ENCODE results near the gene VAV3.
"Not testable (repeated sequence)": the region's sequence is repeated elsewhere in the genome, so short reads cannot be mapped to it uniquely, and the experiment has no call there.

Gene VAV3

DNA sequence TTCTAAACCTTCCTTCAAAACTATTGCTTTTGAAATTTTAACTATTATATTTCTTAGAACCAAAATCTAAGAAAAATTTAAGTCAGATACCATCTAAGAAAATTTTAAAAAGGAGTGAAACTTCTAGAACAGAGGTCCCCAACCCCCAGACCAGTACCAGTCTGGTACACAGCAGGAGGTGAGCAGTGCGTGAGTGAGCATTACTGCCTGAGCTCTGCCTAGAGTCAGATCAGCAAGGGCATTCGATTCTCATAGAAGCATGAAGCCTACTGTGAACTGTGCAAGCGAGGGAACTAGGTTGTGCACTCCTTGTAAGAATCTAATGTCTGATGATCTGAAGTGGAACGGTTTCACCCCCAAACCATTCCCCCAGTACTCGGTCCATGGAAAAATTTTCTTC lies 106.7 kb downstream of the VAV3 start:
- in situ Hi-C loops (cut with HindIII; ENCODE audit: low pct_ligation_motif_present, low sequenced_read_pairs): no loop called here
- no peak for DNase-seq
- H3K4me3 ChIP-seq (ENCODE audit: low read depth, low read length): no peak overlapping the region
- H3K27ac ChIP-seq: no peak overlapping the region
- TF ChIP-seq CTCF (IDR thresholded peaks at IDR 0.05; ENCODE audit: low read depth, low read length, missing control alignments): no peak
- no peaks in the 10 kb centered on the region for H3K27me3 ChIP-seq (replicated peaks)
- no peaks in the 10 kb centered on the region for H3K36me3 ChIP-seq (replicated peaks)

- Histone ChIP-seq H3K27ac (no peak overlapping the region), H3K27me3 (replicated peaks) (no peaks in the 10 kb centered on the region), H3K36me3 (replicated peaks) (no peaks in the 10 kb centered on the region), H3K4me3 (ENCODE audit: low read depth, low read length) (no peak overlapping the region)
- DNase-seq: no peak
- in situ Hi-C loops (cut with HindIII; ENCODE audit: low pct_ligation_motif_present, low sequenced_read_pairs): no loop called here
- TF ChIP-seq CTCF (IDR thresholded peaks at IDR 0.05; ENCODE audit: low read depth, low read length, missing control alignments): no peak
Measured at GRCh38 chr1:107851418-107851817, 113.6 kb downstream of the VAV3 start.

- H3K36me3 ChIP-seq (replicated peaks); H3K4me3 ChIP-seq (ENCODE audit: low read depth, low read length); DNase-seq; H3K27me3 ChIP-seq (replicated peaks); H3K27ac ChIP-seq; in situ Hi-C loops (cut with HindIII; ENCODE audit: low pct_ligation_motif_present, low sequenced_read_pairs): not testable (repeated sequence)
Measured at GRCh38 chr1:107844541-107845194, 120.3 kb downstream of the VAV3 start.

DNA sequence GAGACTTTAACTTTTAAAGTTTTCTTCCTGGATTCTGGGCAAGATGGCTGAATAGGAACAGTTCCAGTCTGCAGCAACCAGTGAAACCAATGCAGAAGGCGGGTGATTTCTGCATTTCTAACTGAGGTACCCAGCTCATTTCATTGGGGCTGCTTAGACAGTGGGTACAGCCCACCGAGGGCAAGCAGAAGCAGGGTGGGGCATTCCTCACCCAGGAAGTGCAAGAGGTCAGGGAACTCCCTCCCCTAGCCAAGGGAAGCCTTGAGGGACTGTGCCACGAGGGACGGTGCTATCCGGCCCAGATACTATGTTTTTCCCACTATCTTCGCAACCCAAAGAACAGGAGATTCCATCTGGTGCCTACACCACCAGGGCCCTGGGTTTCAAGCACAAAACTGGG lies 121.0 kb downstream of the VAV3 start:
- in situ Hi-C loops (cut with HindIII; ENCODE audit: low pct_ligation_motif_present, low sequenced_read_pairs): no loop called here
- no peaks in the 10 kb centered on the region for H3K27me3 ChIP-seq (replicated peaks)

DNA sequence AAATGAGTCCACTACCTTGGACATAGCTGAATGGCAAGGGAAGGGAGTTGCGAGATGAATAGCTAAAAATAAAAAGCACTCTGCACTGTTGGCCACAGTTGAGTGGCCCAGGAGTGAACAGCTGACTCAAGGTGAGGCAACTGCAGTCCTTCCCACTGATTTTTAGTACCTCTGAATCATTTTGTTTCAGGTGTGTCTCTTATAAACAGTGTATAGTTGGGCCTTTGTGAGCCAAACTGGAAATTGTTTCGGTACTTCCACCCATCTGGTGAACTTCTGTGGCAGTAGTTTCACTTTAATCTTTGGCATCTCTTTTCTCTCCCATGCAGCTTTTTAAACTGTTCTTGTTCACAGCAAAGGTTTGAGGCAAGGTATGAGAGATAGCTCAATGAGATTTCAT lies 122.7 kb downstream of the VAV3 start:
- DNase-seq: no peak
- no peak for TF ChIP-seq CTCF (IDR thresholded peaks at IDR 0.05; ENCODE audit: low read depth, low read length, missing control alignments)
- no peak overlapping the region for H3K27ac ChIP-seq
- H3K36me3 ChIP-seq (replicated peaks): no peaks in the 10 kb centered on the region
- H3K27me3 ChIP-seq (replicated peaks): no peaks in the 10 kb centered on the region
- in situ Hi-C loops (cut with HindIII; ENCODE audit: low pct_ligation_motif_present, low sequenced_read_pairs): no loop called here
- no peak overlapping the region for H3K4me3 ChIP-seq (ENCODE audit: low read depth, low read length)

More for the DNA sequence above, 121.0 kb downstream of the VAV3 start:
- no peak for DNase-seq
- Histone ChIP-seq H3K27ac (no peak overlapping the region), H3K4me3 (ENCODE audit: low read depth, low read length) (no peak overlapping the region), H3K36me3 (replicated peaks) (no peaks in the 10 kb centered on the region)
- TF ChIP-seq CTCF (IDR thresholded peaks at IDR 0.05; ENCODE audit: low read depth, low read length, missing control alignments): no peak

DNA sequence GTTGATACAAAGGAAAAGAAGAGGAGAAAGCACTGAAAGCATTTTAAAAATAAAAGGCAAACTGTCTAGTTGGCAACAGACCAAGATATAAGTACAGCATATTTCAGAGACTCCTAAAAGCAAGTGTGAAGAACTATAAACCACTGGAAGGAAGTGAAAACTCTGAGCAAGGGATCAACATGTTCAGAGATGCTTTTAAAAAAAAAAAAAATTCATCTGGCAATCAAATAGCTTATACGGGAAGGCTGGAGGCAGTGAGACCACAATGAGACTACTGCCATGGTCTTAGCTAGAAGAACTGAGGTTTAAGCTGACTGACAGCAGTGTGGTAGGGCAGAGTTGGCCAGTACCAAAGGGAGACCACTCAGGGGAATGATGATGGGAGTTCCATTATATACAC lies 124.3 kb downstream of the VAV3 start:
- no peak for DNase-seq
- H3K27me3 ChIP-seq (replicated peaks): no peaks in the 10 kb centered on the region
- H3K27ac ChIP-seq: no peak overlapping the region
- no peak for TF ChIP-seq CTCF (IDR thresholded peaks at IDR 0.05; ENCODE audit: low read depth, low read length, missing control alignments)
- no peak overlapping the region for H3K4me3 ChIP-seq (ENCODE audit: low read depth, low read length)
- H3K36me3 ChIP-seq (replicated peaks): no peaks in the 10 kb centered on the region
- in situ Hi-C loops (cut with HindIII; ENCODE audit: low pct_ligation_motif_present, low sequenced_read_pairs): no loop called here
